HepG2 (cell line): Measurements from ENCODE around the gene MSI2. TPM values are rescaled to one million over a fixed set of nuclear protein-coding genes. Genes with fewer than 3 reads are reported as not detected.
A peak's percentile ranks its signal among the peaks of the same experiment; 100 is the strongest.

Source experiments
- ARID2 ChIP-seq: sonication (generic); formaldehyde crosslinking; IDR thresholded peaks from 2 replicates; pipeline ENCODE4 v1.8.1; 2022; ENCODE audit warnings: mild to moderate bottlenecking, missing genetic modification reagents, borderline replicate concordance
- ATRX ChIP-seq: sonication (generic); formaldehyde crosslinking; IDR thresholded peaks from 2 replicates; pipeline ENCODE4 v1.4.0; 2020; ENCODE audit warnings: missing genetic modification reagents, borderline replicate concordance
- BCL3 ChIP-seq: sonication (generic); formaldehyde crosslinking; IDR thresholded peaks from 2 replicates; pipeline ENCODE4 v1.5.1; 2020; ENCODE audit warnings: mild to moderate bottlenecking, missing genetic modification reagents, moderate library complexity
- BCL6 ChIP-seq: IDR thresholded peaks from 2 replicates; pipeline ENCODE4 v1.6.1; 2016; ENCODE audit warnings: missing genetic modification reagents, missing compliant biosample characterization
- BORCS8-MEF2B ChIP-seq: sonication (generic); formaldehyde crosslinking; IDR thresholded peaks from 2 replicates; pipeline ENCODE4 v1.8.0; 2022; ENCODE audit warnings: mild to moderate bottlenecking, missing genetic modification reagents
- EEA1 ChIP-seq: sonication (generic); formaldehyde crosslinking; IDR thresholded peaks from 2 replicates; pipeline ENCODE4 v1.5.1; 2020; ENCODE audit warnings: mild to moderate bottlenecking, missing genetic modification reagents, borderline replicate concordance
- GABPA ChIP-seq, 2 experiments: IDR thresholded peaks; 2 replicates each; pipeline ENCODE4 v1.6.1; 2011 to 2016; ENCODE audit warnings: low read depth in 2 of 2, low read length in 1 of 2, missing biosample characterization in 1 of 2, missing genetic modification characterization in 1 of 2
- HDAC2 ChIP-seq: sonication (generic); formaldehyde crosslinking; IDR thresholded peaks from 2 replicates; pipeline ENCODE4 v1.4.0; 2020; ENCODE audit warnings: missing genetic modification reagents
- JARID2 ChIP-seq: sonication (generic); formaldehyde crosslinking; IDR thresholded peaks from 2 replicates; pipeline ENCODE4 v1.8.1; 2023; ENCODE audit warnings: missing genetic modification reagents, inconsistent platforms; ENCODE audit not compliant: insufficient replicate concordance
- LCORL ChIP-seq, 2 experiments: fragments of 450-650 bp in 1 of 2; sonication (generic) in 1 of 2; formaldehyde crosslinking in 1 of 2; IDR thresholded peaks; 2 replicates each; pipeline versions ENCODE4 v1.5.0 to v1.6.1; 2017 to 2020; ENCODE audit warnings: antibody characterized with exemption in 1 of 2, missing genetic modification reagents in 1 of 2
- MAFF ChIP-seq: IDR thresholded peaks from 2 replicates; pipeline ENCODE4 v1.6.1; 2011; ENCODE audit warnings: low read depth, low read length, improper control_type of control experiment
- NPAS2 ChIP-seq: sonication (generic); formaldehyde crosslinking; IDR thresholded peaks from 2 replicates; pipeline ENCODE4 v1.8.0; 2022; ENCODE audit warnings: mild to moderate bottlenecking, missing genetic modification reagents, borderline replicate concordance
- POLR2A ChIP-seq, 2 experiments: IDR thresholded peaks; 2 replicates each; pipeline ENCODE4 v1.6.1; 2011; ENCODE audit warnings: low read depth in 2 of 2, low read length in 2 of 2, mild to moderate bottlenecking in 1 of 2, moderate library complexity in 1 of 2; ENCODE audit not compliant: insufficient read depth in 1 of 2
- RARA ChIP-seq: IDR thresholded peaks from 2 replicates; pipeline ENCODE4 v1.6.1; 2016; ENCODE audit warnings: missing genetic modification reagents, missing compliant biosample characterization
- SAFB2 ChIP-seq: sonication (generic); formaldehyde crosslinking; IDR thresholded peaks from 2 replicates; pipeline ENCODE4 v1.5.1; 2020; ENCODE audit warnings: missing genetic modification reagents, low read depth, mild to moderate bottlenecking, borderline replicate concordance
- SP1 ChIP-seq, 2 experiments: fragments of 450-650 bp in 1 of 2; sonication (generic) in 1 of 2; formaldehyde crosslinking in 1 of 2; IDR thresholded peaks; 2 replicates each; pipeline versions ENCODE4 v1.4.0 to v1.6.1; 2016 to 2020; ENCODE audit warnings: missing genetic modification reagents in 1 of 2
- SPEN ChIP-seq: sonication (generic); formaldehyde crosslinking; IDR thresholded peaks from 2 replicates; pipeline ENCODE4 v1.5.1; 2020; ENCODE audit warnings: low read depth, mild to moderate bottlenecking, missing genetic modification reagents
- ZNF138 ChIP-seq: sonication (generic); formaldehyde crosslinking; IDR thresholded peaks from 2 replicates; pipeline ENCODE4 v1.5.0; 2020; ENCODE audit warnings: mild to moderate bottlenecking, low read depth, missing genetic modification reagents
- ZNF446 ChIP-seq: sonication (generic); formaldehyde crosslinking; IDR thresholded peaks from 2 replicates; pipeline ENCODE4 v1.5.0; 2020; ENCODE audit warnings: mild to moderate bottlenecking, missing genetic modification reagents
- ZNF552 ChIP-seq: sonication (generic); formaldehyde crosslinking; IDR thresholded peaks from 2 replicates; pipeline ENCODE4 v1.9.0; 2022; ENCODE audit warnings: missing genetic modification reagents, mild to moderate bottlenecking, borderline replicate concordance
- ZNF850 ChIP-seq: sonication (generic); formaldehyde crosslinking; conservative IDR thresholded peaks from 2 replicates; pipeline ENCODE4 v1.9.0; 2021; ENCODE audit warnings: mild to moderate bottlenecking, missing genetic modification reagents
- polyA plus RNA-seq, 8 experiments: library from polyadenylated mRNA; depleted of rRNA in 3 of 8; stranded (reverse) in 7 of 8; unstranded in 1 of 8; fragments of >200 nt; fragmentation: Illumina TruSeq in 4 of 8; extraction: Trizol in 4 of 8; gene quantifications; 2 replicates each; pipeline versions ENCODE4 v1.2.1 to v1.2.3, GENCODE V29; 2011 to 2016; ENCODE audit warnings: low read depth in 4 of 8, missing spikeins in 1 of 8, mixed read lengths in 1 of 8; ENCODE audit not compliant: insufficient read depth in 1 of 8
- total RNA-seq, 5 experiments: library from RNA; depleted of rRNA; stranded (reverse); fragments of >200 nt; fragmentation: Illumina TruSeq; extraction: Trizol; gene quantifications; 2 replicates each; pipeline ENCODE4 v1.2.3, GENCODE V29; 2016; ENCODE audit warnings: low read depth in 1 of 5
- TF ChIP-seq, protein P1 (sequence below): sonication (generic); formaldehyde crosslinking; IDR thresholded peaks from 2 replicates; pipeline ENCODE4 v1.5.0; 2020; ENCODE audit warnings: missing genetic modification reagents
- TF ChIP-seq, protein P2 (sequence below): sonication (generic); formaldehyde crosslinking; IDR thresholded peaks from 2 replicates; pipeline ENCODE4 v1.9.0; 2021; ENCODE audit warnings: missing genetic modification reagents, mild to moderate bottlenecking, borderline replicate concordance
- TF ChIP-seq, protein P3 (sequence below): sonication (generic); formaldehyde crosslinking; IDR thresholded peaks from 2 replicates; pipeline ENCODE4 v1.8.0; 2022; ENCODE audit warnings: mild to moderate bottlenecking, missing genetic modification reagents, borderline replicate concordance

MSI2 gene
- total and polyA plus RNA-seq, 2 of the 13 experiments (the other 11 are each of a cell fraction or from before 2014, with no cell fraction given), result 77.5 to 78.4 TPM

DNA sequence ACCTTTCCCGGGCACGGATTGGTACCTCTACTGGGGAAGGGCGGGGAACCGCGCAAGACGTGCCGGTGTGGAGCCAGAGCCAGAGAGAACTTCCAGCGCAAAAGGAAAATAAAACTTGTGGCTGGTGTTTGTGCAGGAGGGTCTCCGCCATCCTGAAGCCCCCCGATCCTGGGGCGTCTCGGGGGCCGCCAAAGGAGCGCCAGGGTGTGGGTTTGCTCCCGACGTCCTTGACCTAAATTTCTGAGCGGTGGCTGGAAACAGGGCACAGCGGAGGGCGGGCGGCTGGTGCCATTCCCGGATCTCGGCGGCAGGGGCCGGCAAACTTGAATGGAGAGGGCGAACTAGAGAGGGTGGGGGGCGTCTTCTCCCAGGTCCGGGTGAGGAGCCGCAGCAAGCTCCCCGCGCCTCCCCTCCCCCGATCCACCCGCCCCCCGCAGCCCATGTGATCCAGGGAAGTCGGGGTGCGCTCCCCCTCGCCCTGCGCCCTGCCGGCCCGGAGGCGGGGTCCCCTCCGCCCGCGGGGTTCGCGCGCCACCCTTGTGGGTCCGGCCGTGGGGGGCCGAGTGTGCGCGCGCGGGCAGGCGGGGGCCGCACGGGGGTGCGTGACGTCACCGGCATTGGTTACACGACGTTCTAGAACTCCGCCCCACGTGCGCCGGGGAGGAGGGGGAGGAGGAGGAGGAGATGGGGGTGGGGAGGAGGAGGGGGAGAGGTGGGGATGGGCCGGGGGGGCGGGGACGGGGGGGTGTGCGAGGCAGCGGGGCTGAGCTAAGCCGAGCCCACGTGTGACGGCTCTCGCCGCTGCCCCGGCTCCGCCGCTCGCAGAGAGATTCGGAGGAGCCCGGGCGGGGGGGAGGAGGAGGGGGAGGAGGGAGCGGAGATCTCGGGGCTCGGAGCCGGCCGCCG, at the start of gene MSI2 (continued):
- 0 out of 2 replicates have a peak, but pooled peaks have one; percentile 8 for TF ChIP-seq RARA (CRISPR knock-in tag)
- TF ChIP-seq JARID2 (CRISPR knock-in tag), result no peak
- TF ChIP-seq, protein P1, sequence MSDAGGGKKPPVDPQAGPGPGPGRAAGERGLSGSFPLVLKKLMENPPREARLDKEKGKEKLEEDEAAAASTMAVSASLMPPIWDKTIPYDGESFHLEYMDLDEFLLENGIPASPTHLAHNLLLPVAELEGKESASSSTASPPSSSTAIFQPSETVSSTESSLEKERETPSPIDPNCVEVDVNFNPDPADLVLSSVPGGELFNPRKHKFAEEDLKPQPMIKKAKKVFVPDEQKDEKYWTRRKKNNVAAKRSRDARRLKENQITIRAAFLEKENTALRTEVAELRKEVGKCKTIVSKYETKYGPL (CRISPR knock-in tag), result no peak
- TF ChIP-seq SPEN (CRISPR knock-in tag), result peak; percentile 30; the same call in 1 of the 2 replicates
- no peak for TF ChIP-seq NPAS2
- no peak for TF ChIP-seq GABPA (IDR thresholded peaks at IDR 0.05; ENCODE audit: low read depth, low read length)
- no peak for TF ChIP-seq GABPA (CRISPR knock-in tag; IDR thresholded peaks at IDR 0.05; ENCODE audit: low read depth)
- TF ChIP-seq ZNF446 (CRISPR knock-in tag), result peak; percentile 53; the same call in 1 of the 2 replicates
- no peak for TF ChIP-seq MAFF
- no peak for TF ChIP-seq EEA1 (CRISPR knock-in tag)
- TF ChIP-seq, protein P2, sequence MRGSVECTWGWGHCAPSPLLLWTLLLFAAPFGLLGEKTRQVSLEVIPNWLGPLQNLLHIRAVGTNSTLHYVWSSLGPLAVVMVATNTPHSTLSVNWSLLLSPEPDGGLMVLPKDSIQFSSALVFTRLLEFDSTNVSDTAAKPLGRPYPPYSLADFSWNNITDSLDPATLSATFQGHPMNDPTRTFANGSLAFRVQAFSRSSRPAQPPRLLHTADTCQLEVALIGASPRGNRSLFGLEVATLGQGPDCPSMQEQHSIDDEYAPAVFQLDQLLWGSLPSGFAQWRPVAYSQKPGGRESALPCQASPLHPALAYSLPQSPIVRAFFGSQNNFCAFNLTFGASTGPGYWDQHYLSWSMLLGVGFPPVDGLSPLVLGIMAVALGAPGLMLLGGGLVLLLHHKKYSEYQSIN (CRISPR knock-in tag), result no peak
- TF ChIP-seq HDAC2 (CRISPR knock-in tag), result 0 out of 2 replicates have a peak, but pooled peaks have one; percentile 9
- TF ChIP-seq ATRX, result no peak
- no peak; the same call in 1 of the 2 replicates for TF ChIP-seq BCL6 (CRISPR knock-in tag)
- TF ChIP-seq BCL3 (CRISPR knock-in tag), result no peak
- TF ChIP-seq SP1 (IDR thresholded peaks at IDR 0.05), result no peak
- TF ChIP-seq SP1 (CRISPR knock-in tag; IDR thresholded peaks at IDR 0.05), result peak; percentile 50; the same call in 1 of the 2 replicates
- TF ChIP-seq LCORL (IDR thresholded peaks at IDR 0.05), result no peak
- 0 out of 2 replicates have a peak, but pooled peaks have one; percentile 34 for TF ChIP-seq LCORL (CRISPR knock-in tag; IDR thresholded peaks at IDR 0.05)
- no peak; the same call in 1 of the 2 replicates for TF ChIP-seq BORCS8-MEF2B
- no peak for TF ChIP-seq ZNF850 (CRISPR knock-in tag)
- TF ChIP-seq ZNF552 (CRISPR knock-in tag), result no peak
- TF ChIP-seq, protein P3, sequence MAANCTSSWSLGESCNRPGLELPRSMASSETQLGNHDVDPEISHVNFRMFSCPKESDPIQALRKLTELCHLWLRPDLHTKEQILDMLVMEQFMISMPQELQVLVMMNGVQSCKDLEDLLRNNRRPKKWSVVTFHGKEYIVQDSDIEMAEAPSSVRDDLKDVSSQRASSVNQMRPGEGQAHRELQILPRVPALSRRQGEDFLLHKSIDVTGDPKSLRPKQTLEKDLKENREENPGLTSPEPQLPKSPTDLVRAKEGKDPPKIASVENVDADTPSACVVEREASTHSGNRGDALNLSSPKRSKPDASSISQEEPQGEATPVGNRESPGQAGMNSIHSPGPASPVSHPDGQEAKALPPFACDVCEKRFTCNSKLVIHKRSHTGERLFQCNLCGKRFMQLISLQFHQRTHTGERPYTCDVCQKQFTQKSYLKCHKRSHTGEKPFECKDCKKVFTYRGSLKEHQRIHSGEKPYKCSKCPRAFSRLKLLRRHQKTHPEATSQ (CRISPR knock-in tag), result no peak
- TF ChIP-seq ARID2 (CRISPR knock-in tag), result no peak
- TF ChIP-seq POLR2A (IDR thresholded peaks at IDR 0.05; ENCODE audit: insufficient read depth in 1 of 2, low read depth in 2 of 2, low read length in 2 of 2), result peak in 1 of 2 experiments; percentile 51; a peak in 2 of 4 replicates
- TF ChIP-seq SAFB2 (CRISPR knock-in tag), result no peak
- no peak for TF ChIP-seq ZNF138 (CRISPR knock-in tag)
